OCI-LY7 (cell line): Measurements from ENCODE around the gene RHBDF1.

ENCODE experiments used
- EZH2phosphoT487 ChIP-seq: fragments of 200-600 bp; sonication (generic); IDR thresholded peaks from 2 replicates; pipeline ENCODE4 v1.6.1; 2018; ENCODE audit warnings: low read depth, borderline replicate concordance, mild to moderate bottlenecking, mixed run types, antibody characterized with exemption, low read length, moderate library complexity, mixed read lengths
- TF ChIP-seq, protein P1 (sequence below): fragments of 200-600 bp; sonication (generic); conservative IDR thresholded peaks from 2 replicates; pipeline ENCODE4 v1.5.1; 2014; ENCODE audit warnings: mild to moderate bottlenecking, antibody characterized with exemption, low read length, moderate library complexity, mixed read lengths

DNA sequence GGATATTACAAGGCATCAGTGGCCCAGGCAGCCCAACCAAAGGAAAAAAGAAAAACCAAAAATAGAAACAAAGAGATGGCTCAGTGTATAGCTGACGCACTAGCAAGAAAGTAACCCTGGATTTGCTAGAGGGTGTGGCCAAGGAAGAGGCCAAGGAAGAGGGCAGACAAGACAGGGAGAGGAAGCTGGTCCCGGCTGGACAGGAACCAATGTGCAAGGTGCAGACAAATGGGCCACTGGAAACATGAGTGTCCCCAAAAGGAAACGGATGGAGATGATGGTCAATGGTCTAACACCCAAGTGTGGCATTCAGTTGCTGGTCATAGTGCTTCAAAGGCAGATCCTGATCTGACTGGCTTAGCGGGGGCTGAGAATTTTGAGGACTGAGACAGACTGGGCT, 29.7 kb downstream of the RHBDF1 start:
- TF ChIP-seq, protein P1, sequence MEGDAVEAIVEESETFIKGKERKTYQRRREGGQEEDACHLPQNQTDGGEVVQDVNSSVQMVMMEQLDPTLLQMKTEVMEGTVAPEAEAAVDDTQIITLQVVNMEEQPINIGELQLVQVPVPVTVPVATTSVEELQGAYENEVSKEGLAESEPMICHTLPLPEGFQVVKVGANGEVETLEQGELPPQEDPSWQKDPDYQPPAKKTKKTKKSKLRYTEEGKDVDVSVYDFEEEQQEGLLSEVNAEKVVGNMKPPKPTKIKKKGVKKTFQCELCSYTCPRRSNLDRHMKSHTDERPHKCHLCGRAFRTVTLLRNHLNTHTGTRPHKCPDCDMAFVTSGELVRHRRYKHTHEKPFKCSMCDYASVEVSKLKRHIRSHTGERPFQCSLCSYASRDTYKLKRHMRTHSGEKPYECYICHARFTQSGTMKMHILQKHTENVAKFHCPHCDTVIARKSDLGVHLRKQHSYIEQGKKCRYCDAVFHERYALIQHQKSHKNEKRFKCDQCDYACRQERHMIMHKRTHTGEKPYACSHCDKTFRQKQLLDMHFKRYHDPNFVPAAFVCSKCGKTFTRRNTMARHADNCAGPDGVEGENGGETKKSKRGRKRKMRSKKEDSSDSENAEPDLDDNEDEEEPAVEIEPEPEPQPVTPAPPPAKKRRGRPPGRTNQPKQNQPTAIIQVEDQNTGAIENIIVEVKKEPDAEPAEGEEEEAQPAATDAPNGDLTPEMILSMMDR: no peak
- no peak for TF ChIP-seq EZH2phosphoT487
